NAMALWA (cell line): ENCODE measurements around the gene USP24.
"Not testable (repeated sequence)": the region's sequence is repeated elsewhere in the genome, so short reads cannot be mapped to it uniquely, and the experiment has no call there.

ENCODE experiments used
- DNase-seq: peaks from one replicate; pipeline ENCODE4 v3.0.0-alpha.2; 2015; ENCODE audit warnings: low spot score

USP24 gene

DNA sequence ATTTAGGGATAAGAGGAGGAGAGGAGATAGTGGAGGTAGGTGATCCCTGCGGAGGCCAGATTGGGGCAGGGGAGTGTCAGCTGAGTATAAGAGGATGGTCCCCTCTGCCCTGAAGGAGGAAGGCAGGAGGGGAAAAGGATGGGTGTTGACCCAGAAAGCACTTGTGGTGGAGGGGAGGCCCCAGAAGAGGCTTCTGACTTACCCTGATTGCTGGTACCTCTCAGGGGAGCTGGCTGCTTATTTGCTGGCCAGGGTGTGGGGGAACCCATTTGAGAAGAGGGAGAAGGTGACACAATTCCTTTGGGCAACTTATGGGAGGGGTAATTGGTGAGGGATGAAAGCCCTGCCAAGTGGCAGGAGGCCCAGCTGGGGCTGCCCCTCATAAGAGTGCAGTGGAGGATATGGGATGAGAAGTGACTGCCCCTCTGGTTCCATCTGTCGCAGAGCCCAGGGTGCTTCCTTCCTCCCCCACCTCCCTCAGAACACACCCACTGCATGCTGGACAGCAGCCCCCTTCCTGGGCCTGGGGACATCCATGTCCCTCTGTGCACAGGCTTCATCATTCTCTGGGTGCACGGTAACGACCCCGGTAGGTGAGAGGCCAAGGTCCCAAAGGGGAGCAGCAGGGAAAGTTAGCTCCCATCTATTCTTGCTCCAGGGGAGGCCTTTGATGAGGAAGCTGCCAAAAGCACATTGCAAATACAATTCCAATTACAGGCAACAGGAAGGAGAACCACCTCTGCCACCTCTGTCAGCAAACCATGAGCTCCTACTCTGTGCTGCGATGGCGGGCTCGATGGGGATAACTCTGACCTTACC lies 177.2 kb downstream of the USP24 start:
- no peak for DNase-seq

DNA sequence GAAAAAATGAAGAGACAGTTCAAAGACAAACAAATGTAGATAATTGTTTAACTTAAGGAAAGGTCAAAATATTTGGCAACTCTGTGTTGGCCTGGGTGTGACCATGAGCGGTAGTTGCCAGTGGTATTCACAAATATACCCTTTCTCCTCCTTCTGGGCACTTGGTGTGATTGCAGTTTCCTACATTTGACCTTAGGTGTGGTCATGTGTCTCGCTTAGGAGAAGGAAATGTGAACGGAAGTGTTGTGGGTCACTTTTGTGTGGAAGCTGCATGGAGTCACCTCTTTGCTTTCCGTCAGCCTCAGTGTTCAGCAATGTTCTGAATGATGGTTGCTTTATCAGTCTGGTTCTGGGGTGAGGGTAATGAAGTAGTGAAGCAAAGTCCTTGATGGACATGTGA lies 179.3 kb downstream of the USP24 start:
- DNase-seq, result peak; percentile 15

DNA sequence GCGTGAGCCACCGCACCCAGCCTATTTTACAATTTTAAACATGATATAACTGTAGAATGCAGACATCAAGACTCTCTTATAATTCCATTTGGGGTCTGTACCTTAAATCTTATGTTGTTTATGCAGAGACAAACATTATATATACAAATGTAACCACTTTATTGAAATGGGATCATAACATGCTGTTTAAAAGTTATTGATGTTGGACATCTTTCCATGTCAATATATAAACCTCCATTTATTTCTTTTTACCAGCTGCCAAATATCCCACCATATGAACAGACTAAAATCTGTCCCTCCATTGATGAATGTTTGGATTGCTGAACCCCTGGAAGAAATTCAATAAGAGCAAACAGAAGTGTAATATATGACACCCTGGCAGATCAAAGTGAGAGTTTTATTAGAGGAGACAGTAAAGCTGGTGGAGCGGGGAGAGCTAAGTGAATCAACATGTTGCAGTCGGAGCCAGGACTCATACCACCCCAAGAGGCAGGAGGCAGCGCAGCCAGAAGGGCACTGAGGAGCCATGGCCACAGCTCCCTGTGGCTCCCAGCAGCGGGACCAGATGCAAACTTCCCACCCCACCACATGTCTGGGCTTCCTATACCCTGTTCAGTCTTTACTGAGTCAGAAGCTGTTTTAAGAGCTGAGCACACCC lies 180.6 kb downstream of the USP24 start:
- no peak for DNase-seq

DNA sequence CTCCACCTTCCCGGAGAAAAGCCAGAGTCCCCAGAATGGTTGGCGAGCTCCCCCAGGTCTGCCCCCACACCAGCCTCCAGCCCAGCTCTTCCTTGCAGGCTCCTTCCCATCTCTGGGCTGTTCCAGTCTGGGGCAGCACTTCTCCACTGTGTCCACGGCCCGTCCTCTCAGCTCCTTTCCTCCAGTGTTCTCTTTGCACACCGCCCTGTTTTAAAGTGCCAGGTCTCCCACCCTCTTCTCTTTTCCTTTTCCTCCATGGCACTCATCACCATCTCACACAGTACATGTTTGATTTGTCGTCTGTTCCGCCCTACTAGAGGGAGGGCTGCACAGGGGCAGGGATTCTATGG lies 181.9 kb downstream of the USP24 start:
- DNase-seq, result no peak

DNA sequence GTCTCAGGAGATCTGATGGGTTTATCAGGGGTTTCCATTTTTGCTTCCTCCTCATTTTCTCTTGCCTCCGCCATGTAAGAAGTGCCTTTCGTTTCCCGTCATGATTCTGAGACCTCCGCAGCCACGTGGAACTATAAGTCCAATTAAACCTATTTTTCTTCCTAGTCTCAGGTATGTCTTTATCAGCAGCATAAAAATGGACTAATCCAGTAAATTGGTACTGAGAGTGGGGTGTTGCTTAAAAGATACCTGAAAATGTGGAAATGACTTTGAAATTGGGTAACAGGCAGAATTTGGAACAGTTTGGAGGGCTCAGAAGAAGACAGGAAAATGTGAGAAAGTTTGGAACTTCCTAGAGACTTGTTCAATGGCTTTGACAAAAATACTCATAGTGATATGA lies 184.1 kb downstream of the USP24 start:
- not testable (repeated sequence) for DNase-seq

DNA sequence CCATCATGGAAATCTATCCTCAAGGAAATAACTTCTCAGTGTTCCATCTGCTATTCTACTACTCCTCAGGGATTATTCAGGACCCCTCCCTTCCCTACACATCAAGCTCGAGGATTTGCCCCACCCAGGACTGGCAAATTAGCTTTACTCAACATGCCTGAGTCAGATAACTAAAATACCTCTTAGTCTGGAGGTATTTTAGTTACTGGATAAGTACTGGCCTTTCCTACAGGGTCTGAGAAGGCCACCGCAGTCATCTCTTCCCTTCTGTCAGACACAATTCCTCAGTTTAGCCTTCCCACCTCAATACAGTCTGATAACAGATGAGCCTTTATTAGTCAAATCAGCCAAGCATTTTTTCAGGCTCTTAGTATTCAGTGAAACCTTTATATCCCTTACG lies 188.5 kb downstream of the USP24 start:
- DNase-seq, result not testable (repeated sequence)

GRCh38 chr1:55024163-55024562 lies 191.0 kb downstream of the USP24 start:
- DNase-seq, result not testable (repeated sequence)

- peak; percentile 74 for DNase-seq
Measured at GRCh38 chr1:55021942-55022546, 193.1 kb downstream of the USP24 start.

- DNase-seq, result no peak
Measured at GRCh38 chr1:55018395-55018794, 196.8 kb downstream of the USP24 start.
